Tibial nerve (tissue), 4 donors: ENCODE results near the gene HOXC4. TPM values are rescaled to one million over a fixed set of nuclear protein-coding genes. Genes with fewer than 3 reads are reported as not detected.

Source experiments
- DNase-seq, 2 donors: peaks; one replicate each; pipeline ENCODE4 v3.0.0-alpha.2; 2019; ENCODE audit warnings: low spot score in 2 of 2
- H3K27ac ChIP-seq, 4 donors: fragments of 200-600 bp; sonication (generic) in 3 of 4; one replicate each; pipeline ENCODE4 v1.5.1; 2017 to 2019; ENCODE audit warnings: mild to moderate bottlenecking in 1 of 4
- H3K27me3 ChIP-seq, 2 donors: fragments of 200-600 bp; sonication (generic) in 1 of 2; one replicate each; pipeline versions ENCODE4 v1.5.1 to v1.6.0; 2017 to 2019
- H3K36me3 ChIP-seq, 3 donors: fragments of 200-600 bp; sonication (generic); one replicate each; pipeline ENCODE4 v1.5.1; 2018 to 2019
- H3K4me1 ChIP-seq, 4 donors: fragments of 200-600 bp; sonication (generic) in 3 of 4; one replicate each; pipeline ENCODE4 v1.5.1; 2017 to 2019
- H3K4me3 ChIP-seq, 4 donors: fragments of 200-600 bp; sonication (generic) in 3 of 4; one replicate each; pipeline ENCODE4 v1.5.1; 2017 to 2019; ENCODE audit warnings: mild to moderate bottlenecking in 1 of 4, moderate library complexity in 1 of 4
- H3K9me3 ChIP-seq, 4 donors: fragments of 200-600 bp; sonication (generic) in 3 of 4; one replicate each; pipeline ENCODE4 v1.5.1; 2017 to 2019
- CTCF ChIP-seq, 5 experiments: fragments of 200-600 bp in 3 of 5; fragments of 450-650 bp in 2 of 5; sonication (generic) in 3 of 5; IDR thresholded peaks; one replicate each; pipeline ENCODE4 v1.5.1; 2016 to 2019; ENCODE audit warnings: antibody characterized with exemption in 5 of 5, mild to moderate bottlenecking in 3 of 5, moderate library complexity in 2 of 5
- EP300 ChIP-seq, 2 donors: sonication (generic); formaldehyde crosslinking; IDR thresholded peaks; one replicate each; pipeline ENCODE4 v1.6.1; 2017; ENCODE audit warnings: antibody characterized with exemption in 2 of 2, mild to moderate bottlenecking in 1 of 2
- POLR2A ChIP-seq, 2 donors: fragments of 450-650 bp; IDR thresholded peaks; one replicate each; pipeline ENCODE4 v1.6.1; 2017; ENCODE audit warnings: antibody characterized with exemption in 2 of 2, mild to moderate bottlenecking in 2 of 2, moderate library complexity in 2 of 2
- WGBS, 2 donors: methylation state at CpG; one replicate each; pipeline ENCODE4 v1.1.5; 2018; 5-methylcytosine and 5-hydroxymethylcytosine counted together
- total RNA-seq, 4 donors: library from RNA; depleted of rRNA; stranded (reverse); fragments of >200 nt; gene quantifications; one replicate each; pipeline ENCODE4 v1.1.0, GENCODE V29; 2016

HOXC4 gene
- total RNA-seq, 4 donors from 2014 or later: 2.7 to 8.1 (median 4.1) TPM

DNA sequence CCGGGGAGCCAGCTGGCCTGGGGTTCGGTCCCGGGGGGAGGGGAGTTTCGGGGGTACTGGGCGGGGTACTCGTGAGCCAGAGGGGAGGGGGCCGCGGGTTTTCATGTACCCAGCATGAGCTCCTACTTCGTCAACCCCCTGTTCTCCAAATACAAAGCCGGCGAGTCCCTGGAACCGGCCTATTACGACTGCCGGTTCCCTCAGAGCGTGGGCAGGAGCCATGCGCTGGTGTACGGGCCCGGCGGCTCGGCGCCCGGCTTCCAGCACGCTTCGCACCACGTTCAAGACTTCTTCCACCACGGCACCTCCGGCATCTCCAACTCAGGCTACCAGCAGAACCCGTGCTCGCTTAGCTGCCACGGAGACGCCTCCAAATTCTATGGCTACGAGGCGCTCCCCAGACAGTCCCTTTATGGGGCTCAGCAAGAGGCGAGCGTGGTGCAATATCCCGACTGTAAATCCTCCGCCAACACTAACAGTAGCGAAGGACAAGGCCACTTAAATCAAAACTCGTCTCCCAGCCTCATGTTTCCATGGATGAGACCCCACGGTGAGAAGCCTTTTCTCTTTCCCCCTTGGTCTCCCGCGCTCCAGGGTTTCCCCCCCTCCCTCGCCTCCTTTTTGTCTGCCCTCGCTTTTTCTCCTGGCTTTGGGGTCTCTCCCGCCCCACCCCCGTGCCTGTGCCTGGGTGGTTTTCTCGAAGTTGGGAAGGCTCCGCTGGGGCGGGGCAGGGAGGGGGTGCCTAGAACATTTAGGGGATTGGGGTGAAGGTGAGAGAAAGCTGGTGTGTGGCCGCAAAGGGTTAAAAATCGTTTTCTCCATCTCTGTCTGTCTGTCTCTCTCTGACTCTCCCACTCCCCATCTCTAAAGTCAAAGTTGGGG is 44.2 kb upstream of the HOXC4 start:
- TF ChIP-seq EP300 (IDR thresholded peaks at IDR 0.05) (no peak), CTCF (IDR thresholded peaks at IDR 0.05) (no peak), POLR2A (IDR thresholded peaks at IDR 0.05) (no peak)
- no peak for DNase-seq
- 8 to 9% methylated on average over 23 to 35 of the region's 51 CpGs for WGBS, 2 donors
- Histone ChIP-seq H3K4me3 (peak overlapping the region; percentile 39 to 59 (median 52)), H3K36me3 (no peaks in the 10 kb centered on the region), H3K4me1 (peaks cover 0 to 81% (median 18%) of the 10 kb centered on the region in 4 donors), H3K27ac (peak overlapping the region; percentile 78 to 99 (median 92)), H3K27me3 (peaks cover 0 to 62% of the 10 kb centered on the region in 2 donors), H3K9me3 (no peaks in the 10 kb centered on the region)

DNA sequence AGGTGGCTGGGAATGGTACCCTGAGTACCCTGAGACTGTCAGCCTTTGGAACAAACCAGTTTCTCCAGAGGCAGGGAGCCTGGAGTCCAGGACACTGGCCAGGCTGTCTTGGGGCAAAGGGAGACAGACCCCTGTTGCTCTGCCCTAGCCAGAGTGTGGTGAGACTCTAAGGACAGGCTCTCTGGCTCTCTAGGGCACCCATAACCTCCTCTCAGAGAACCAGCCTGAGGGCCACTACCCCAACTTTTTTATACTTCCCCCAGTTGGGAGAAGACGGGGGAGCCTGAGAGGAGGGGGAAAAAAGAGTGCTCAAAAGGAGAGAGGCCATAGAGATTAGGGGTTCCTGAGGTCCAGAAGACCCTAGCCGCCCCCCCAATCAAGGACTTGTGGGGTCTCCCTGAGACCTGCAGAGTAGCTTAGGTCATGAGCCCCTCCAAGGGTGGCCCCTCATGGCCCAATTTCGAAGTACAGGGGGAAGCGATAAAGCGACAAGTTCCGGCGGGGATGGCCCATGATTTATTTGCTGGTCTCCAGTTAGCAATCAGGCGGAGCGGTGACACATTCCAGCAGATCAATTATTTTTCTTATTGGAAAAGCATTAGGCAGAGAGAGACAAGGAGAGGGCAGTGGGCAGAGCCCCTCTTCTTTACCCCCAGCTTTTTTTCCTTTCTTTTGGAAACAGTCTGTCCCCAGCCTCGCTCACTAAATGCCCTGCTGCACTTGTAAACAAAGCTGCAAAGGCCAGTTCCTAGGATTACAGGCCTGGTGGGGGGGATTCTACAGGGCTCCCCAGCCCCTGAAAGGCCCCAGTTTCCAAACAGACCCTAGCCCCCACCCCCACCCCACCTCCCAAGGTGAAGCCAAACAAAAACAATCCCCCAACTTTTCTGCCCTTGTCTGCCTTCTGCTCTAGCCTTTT is 43.3 kb upstream of the HOXC4 start:
- Histone ChIP-seq H3K4me1 (peaks cover 0 to 86% (median 18%) of the 10 kb centered on the region in 4 donors), H3K27ac (peak overlapping the region; percentile 78 to 99 (median 92)), H3K4me3 (peak overlapping the region; percentile 39 to 59 (median 52)), H3K9me3 (no peaks in the 10 kb centered on the region), H3K27me3 (peaks cover 0 to 64% of the 10 kb centered on the region in 2 donors), H3K36me3 (no peaks in the 10 kb centered on the region)
- 38 to 60% methylated on average over 10 of the region's 10 CpGs for WGBS, 2 donors
- TF ChIP-seq CTCF (IDR thresholded peaks at IDR 0.05): no peak
- no peak for TF ChIP-seq POLR2A (IDR thresholded peaks at IDR 0.05)
- TF ChIP-seq EP300 (IDR thresholded peaks at IDR 0.05): no peak
- DNase-seq: no peak

DNA sequence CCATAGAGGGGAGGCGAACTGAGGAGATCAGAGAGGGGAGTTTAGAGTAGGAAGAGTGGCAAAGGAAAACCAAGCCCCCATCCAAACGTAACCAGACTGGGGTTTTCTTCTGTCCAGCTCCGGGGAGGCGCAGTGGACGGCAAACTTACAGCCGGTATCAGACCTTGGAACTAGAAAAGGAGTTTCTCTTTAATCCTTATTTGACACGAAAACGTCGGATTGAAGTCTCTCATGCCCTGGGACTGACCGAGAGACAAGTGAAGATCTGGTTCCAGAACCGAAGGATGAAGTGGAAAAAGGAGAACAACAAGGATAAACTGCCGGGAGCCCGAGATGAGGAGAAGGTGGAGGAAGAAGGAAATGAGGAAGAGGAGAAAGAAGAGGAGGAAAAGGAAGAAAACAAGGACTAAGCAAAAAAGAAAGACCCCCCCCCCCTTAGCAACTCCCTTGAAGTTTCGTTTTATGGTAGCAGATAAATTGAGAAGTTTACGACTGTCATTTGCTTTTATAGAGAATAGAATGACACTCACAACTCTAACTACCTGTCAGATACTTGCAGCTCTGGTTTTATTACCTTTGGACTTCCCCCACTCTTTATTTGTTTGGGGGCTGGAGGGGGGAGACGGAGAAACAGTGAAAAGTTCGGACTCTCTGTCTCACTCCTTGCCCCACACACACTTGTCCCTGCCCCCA is 42.5 kb upstream of the HOXC4 start:
- TF ChIP-seq POLR2A (IDR thresholded peaks at IDR 0.05): no peak
- TF ChIP-seq CTCF (IDR thresholded peaks at IDR 0.05): no peak
- TF ChIP-seq EP300 (IDR thresholded peaks at IDR 0.05): no peak
- 23 to 41% methylated on average over 17 of the region's 17 CpGs for WGBS, 2 donors
- peak overlapping the region in 2 of 4 donors; percentile 39 to 59 for H3K4me3 ChIP-seq
- H3K9me3 ChIP-seq: no peaks in the 10 kb centered on the region
- H3K27ac ChIP-seq: peak overlapping the region; percentile 78 to 99 (median 92)
- H3K27me3 ChIP-seq: peaks cover 0 to 62% of the 10 kb centered on the region in 2 donors
- peaks cover 0 to 87% (median 20%) of the 10 kb centered on the region in 4 donors for H3K4me1 ChIP-seq
- no peak for DNase-seq
- no peaks in the 10 kb centered on the region for H3K36me3 ChIP-seq

- Histone ChIP-seq H3K27me3 (peaks cover 0 to 68% of the 10 kb centered on the region in 2 donors), H3K4me1 (peaks cover 0 to 87% (median 20%) of the 10 kb centered on the region in 4 donors), H3K9me3 (no peaks in the 10 kb centered on the region), H3K4me3 (no peak overlapping the region), H3K36me3 (no peaks in the 10 kb centered on the region), H3K27ac (peak overlapping the region in 3 of 4 donors; percentile 87 to 99 (median 96))
- TF ChIP-seq POLR2A (IDR thresholded peaks at IDR 0.05): no peak
- no peak for TF ChIP-seq CTCF (IDR thresholded peaks at IDR 0.05)
- TF ChIP-seq EP300 (IDR thresholded peaks at IDR 0.05): no peak
- no peak for DNase-seq
- WGBS, 2 donors: 59 to 71% methylated on average over 14 of the region's 14 CpGs
Observed at GRCh38 chr12:54011665-54012532, 41.7 kb upstream of the HOXC4 start.
